ENCODE data around the gene EFEMP1. TPM values are rescaled to one million over a fixed set of nuclear protein-coding genes. Genes with fewer than 3 reads are reported as not detected.

Gene EFEMP1, protein sequence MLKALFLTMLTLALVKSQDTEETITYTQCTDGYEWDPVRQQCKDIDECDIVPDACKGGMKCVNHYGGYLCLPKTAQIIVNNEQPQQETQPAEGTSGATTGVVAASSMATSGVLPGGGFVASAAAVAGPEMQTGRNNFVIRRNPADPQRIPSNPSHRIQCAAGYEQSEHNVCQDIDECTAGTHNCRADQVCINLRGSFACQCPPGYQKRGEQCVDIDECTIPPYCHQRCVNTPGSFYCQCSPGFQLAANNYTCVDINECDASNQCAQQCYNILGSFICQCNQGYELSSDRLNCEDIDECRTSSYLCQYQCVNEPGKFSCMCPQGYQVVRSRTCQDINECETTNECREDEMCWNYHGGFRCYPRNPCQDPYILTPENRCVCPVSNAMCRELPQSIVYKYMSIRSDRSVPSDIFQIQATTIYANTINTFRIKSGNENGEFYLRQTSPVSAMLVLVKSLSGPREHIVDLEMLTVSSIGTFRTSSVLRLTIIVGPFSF
- total RNA-seq = 3,607 and 5,886 TPM in 2 replicates

DNA sequence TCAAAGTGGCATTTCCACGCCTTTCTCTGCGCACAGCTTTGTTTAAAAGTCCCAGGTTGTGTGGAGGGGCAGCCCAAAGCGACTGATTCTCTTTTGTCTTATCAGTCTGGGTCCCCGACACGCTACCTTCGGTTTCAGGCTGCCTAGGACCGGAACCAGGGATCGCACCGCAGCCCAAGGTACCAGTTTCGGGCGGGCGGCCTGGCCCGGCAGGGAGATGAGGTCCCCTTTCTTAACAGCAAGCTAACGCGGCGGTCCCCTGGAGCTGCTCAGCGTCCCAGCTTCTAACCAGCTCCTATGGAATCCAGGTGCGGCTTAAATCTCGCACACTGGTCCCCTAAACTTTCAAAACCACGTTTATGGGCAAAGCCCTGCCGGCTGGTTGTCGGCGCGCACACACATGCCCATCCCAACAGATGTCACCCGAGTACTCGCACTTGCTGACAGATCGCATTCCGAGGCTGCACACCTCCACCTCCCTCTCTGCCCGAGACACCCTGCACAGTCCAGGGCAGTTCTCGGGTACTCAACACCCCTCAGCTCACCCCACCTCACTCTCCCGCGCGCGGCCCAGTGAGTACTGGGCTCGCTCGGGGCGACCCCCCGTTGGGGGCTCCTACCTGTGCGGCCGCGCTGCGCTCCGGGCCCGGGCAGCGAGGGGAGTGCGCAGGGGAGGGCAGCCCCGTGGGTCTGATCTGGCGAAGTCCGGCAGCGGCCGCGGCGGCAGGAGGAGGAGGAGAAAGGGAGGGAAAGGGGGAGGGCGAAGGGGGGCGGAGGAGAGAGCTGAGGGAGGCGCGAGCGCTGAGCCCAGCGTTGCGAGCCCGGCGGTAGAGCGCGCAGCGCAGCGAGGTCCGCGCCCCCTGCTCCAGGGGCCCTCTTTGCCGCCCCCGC lies at the start of gene EFEMP1:
Gene EFEMP1, minus strand, starts transcription at position 692 of the 891 bp plus-strand sequence. CDS start 1,342 bp downstream, outside the sequence.
- DNase-seq (ENCODE audit: low read depth, low spot score) = peak; percentile 61

GRCh38 chr2:55970500-55970899 lies 46.9 kb upstream of the EFEMP1 start:
- no peak for DNase-seq (ENCODE audit: low read depth, low spot score)

DNA sequence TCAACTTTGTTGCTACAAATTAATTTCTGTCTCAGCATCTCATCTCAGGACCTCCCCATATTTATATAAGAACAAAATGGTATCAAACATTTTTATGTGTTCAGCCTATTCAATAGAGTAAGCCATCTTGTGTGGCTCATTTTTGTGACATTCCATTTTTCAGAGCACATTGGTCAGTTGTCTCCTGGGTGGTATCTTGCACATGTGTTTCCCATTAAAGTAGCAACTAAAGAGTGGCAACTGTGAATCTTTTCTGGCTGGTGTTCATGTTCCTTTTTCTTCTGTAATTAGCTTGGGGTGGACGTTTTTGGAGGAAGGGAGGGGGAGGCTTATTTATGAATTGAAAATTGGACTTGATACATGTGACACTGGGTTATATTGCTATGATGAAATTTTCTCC lies 45.4 kb upstream of the EFEMP1 start:
- DNase-seq (ENCODE audit: low read depth, low spot score) = no peak

GRCh38 chr2:55966401-55967118 lies 43.0 kb upstream of the EFEMP1 start:
- peak; percentile 83 for DNase-seq (ENCODE audit: low read depth, low spot score)

DNA sequence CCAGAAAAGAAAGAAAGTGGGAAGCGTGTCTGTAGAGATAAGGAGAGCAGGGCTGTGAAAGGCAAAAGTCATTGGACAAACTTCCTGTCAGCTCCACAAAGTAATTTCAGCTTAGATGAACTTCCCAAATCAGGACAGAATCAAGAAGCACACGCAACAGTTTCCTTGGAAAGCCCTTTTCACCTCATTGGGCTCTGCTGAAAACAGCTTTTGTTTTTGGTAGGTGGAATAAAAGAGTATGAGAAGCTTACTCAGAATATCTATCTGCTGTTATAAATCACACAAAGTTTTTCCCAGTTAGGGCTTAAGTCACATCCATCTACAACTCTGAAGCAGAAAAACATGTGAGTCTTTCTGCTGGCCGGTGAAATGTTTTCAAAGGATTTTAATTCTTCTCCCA lies 42.4 kb upstream of the EFEMP1 start:
- peak; percentile 98 for DNase-seq (ENCODE audit: low read depth, low spot score)

DNA sequence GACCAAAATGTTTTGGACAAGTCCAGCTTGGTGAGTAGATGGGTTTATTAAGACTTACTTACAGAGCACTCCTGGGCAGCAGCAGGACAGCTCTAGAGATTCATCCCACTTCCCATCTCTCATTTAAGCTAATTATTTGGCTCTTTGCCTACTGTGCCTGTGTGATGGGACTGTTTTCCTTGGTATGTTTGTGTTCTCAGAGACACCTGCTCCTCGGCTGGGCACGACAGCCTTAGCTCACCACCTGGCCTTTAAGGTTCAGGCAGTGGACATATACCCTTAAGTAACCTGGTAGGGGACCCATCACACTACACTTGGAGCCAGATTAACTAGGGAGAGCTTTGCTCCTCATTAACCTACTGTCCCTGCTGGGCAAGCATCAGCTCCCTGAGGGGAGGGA lies 41.7 kb upstream of the EFEMP1 start:
- no peak for DNase-seq (ENCODE audit: low read depth, low spot score)

DNA sequence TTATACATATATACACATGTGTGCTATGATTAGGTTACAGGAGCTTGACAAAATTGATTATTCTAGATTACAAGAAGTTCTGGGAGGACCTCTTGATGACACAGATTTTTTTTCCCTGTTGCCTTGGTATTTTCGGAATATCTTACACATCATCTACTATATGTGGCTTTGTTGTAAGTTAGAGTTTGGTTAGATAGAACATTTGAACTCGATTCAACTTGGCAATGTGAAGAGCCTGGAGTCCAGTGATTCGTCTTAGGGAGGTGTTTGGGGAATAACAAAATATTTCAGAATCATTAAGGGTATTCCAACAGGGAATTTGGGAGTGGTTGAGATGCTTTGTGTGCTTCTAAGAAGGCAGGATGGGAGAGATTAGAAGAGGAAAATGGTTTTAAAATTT lies 39.3 kb upstream of the EFEMP1 start:
- no peak for DNase-seq (ENCODE audit: low read depth, low spot score)

DNA sequence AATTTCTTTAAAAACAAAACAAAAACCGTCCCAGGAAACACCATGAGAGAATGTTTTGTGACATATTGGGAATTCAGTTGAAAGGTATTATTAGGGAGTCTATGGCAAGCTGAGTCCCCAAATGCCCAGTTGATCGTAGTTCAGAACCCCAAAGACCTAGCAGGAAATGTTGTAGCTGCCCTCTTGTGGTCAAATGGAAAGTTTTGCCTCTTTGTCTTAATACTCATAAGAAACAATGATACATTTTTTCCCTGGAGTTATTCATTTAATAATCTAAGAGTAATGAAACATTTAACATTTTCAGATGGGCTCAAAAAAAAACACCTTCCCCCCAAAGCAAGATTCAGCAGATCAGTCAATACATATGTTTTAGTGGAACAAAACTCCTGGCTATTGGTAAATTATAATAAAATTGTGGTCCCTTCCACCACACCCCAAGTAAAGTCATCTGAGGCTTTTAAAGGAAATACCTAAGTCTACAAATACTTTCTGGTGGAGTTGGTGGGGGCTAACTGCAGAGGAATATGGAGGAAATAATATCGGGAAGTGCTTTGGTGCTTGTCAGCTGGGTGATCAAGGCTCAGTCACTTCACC lies 37.8 kb upstream of the EFEMP1 start:
- peak; percentile 54 for DNase-seq (ENCODE audit: low read depth, low spot score)

DNA sequence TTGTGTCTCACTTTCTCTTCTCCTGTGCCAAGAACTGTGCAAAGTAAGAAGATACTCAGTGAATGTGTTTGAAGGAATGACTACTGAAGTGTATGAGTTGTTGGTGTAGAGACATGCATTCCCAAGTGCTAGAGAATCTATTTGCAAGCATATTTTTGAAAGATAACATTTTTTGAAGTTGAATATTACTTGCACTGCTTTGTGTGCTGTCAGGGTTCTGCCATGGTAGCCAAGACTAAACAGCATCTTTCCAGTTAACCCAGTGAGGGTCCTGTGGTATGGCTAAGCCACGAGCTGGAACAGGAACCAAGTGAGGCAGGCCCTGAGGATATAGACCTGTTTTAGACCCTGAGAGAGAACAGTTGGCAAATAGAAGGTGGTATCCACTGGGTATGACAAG lies 35.2 kb upstream of the EFEMP1 start:
- no peak for DNase-seq (ENCODE audit: low read depth, low spot score)

DNA sequence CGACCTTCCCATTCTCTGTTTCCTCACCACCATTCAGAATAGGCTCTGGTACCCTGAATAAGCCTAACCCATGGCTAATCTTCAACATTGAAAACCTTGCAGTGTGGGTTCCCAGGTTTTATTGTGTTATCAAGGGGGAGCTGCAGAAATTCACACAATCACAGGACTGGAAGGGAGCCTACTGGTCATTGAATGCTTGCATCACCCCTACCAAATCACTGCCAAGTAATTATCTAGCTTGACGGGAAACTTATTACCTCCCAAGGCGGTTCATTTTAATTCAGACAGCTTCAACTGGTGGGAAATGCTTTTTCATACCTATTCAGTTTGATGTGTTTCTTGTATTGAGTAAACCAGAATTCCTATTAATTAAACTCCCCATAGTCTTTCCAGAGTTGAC lies 33.6 kb upstream of the EFEMP1 start:
- DNase-seq (ENCODE audit: low read depth, low spot score) = no peak

- no peak for DNase-seq (ENCODE audit: low read depth, low spot score)
Observed at GRCh38 chr2:55954306-55955035, 30.9 kb upstream of the EFEMP1 start.

DNA sequence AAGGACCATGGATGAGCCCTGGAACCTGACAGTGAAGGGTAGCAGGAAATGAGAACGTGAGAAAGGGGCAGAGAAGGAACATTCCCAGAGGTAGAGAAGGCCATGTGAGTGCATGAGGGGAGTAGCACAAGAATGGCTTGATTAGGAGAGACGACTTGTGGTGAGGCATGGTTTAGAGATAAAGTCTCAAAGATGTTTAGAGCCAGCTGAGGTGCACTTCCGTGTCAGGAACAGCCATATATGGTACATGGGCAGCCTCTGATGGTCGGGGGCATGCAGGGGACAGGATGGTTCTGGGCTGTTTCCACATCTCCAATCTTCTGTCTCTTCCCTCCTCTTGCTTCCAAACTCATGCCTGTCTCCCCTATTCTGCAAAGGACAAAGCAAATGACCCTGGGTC lies 28.8 kb upstream of the EFEMP1 start:
- DNase-seq (ENCODE audit: low read depth, low spot score) = no peak

DNA sequence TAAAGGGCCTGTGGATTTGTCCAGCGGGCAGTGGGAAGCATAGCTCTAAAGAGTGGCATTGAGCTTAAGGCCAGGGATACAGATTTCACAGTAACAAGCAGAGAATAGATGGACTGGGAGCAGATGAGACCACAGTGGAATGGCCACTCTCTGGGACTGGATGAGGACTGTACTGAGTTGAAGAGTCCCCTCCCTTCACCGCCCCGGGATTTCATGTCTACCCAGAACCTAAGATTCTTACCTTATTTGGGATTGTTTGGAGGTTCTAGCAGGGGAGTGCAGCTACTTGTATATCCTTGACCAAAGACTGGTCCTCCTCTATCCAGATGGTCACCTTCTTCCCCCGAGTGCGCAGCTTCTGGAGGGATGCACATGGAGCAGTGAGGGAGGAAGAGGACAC lies 28.0 kb upstream of the EFEMP1 start:
- DNase-seq (ENCODE audit: low read depth, low spot score) = no peak

DNA sequence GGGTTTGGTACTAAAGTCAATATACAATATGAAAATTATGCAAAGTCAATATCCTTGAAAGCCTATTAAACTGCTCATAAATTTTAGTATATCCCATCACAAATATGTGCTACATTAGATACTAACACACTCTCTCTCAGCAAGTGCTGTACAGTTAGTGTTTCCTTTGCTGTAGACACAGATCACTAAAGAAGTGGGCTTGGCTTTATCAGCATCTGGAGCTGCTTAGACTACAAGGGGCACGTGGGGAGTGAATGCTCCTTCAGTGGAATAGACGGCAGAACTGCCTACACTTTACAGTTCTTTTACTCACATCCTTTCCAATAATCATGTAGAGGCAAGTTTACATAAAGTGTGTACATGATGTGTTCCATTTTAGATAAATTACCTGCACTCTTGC lies 26.0 kb upstream of the EFEMP1 start:
- DNase-seq (ENCODE audit: low read depth, low spot score) = no peak

- DNase-seq (ENCODE audit: low read depth, low spot score) = no peak
Observed at GRCh38 chr2:55949211-55949610, 25.6 kb upstream of the EFEMP1 start.

DNA sequence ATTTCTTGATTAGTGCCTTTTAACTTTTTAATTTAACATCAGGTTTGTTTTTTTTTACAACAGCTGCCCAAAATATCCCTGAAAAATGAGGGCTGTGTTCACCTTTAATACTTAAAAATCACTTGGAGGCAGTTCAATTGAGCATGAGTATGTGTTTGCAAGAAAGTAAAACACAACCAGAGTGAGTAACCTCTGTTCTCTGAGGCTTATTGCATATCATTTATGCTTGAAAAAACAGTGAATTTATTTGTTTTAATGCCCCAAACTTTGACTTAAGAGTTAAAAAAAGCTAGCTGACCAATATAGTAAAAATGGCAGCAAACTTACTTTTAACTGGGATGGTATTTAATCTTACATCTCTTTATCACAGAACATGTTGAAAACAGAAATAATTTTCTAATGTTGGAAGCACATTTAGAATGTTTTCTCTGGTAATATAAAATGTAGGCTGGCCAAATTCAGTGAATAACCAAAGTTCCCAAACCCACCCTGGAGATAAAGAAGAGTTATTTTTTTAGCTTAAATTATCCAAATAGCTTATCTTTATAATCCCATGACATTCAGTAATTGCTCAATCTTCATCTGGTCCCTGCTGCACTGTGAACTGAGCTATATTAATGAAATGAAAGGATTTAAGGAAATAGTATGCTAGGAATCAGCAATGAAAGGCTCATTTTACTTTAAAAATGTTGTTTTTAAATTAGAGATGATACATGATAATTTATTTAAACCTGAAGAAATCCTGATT lies 24.8 kb upstream of the EFEMP1 start:
- DNase-seq (ENCODE audit: low read depth, low spot score) = no peak

DNA sequence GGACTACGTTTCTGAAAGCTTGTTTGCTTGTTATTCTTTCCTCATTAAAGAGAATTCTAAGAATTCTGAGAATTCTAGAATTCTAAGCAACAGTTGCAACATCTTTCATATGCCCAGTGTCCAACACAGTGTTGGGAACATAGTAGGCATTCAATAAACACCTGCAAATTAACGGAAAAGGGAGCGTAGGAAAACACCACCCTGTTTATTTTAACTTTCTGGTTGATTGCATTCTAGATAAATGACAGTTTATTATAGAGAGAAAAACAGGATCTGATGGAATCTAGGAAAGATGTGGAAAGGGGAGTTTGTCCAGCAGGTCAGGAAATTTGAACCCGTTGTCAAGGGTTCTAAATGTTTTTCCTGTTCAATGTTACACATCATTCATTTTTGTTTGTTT lies 24.2 kb upstream of the EFEMP1 start:
- DNase-seq (ENCODE audit: low read depth, low spot score) = no peak

- DNase-seq (ENCODE audit: low read depth, low spot score) = no peak
Observed at GRCh38 chr2:55946793-55947192, 23.2 kb upstream of the EFEMP1 start.

DNA sequence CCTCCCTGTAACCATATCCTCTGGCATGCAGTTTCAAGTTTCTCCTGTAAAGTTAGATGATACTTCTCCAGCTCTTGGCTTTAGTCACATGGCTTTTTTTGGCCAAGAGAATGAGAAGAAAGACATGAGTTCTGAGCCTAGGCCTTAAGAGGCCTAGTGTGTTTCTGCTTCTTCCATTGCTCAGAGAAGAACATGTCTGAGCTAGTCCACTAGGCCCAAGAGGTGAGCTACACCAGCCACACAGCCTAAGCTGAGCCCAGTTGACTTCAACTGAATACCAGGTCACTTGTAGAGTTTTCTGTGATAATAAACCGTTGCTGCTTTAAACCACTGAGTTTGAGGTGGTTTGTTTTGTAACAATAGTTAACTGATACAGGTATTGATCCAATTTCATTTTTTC lies 19.9 kb upstream of the EFEMP1 start:
- no peak for DNase-seq (ENCODE audit: low read depth, low spot score)

- no peak for DNase-seq (ENCODE audit: low read depth, low spot score)
Observed at GRCh38 chr2:55936351-55936750, 12.8 kb upstream of the EFEMP1 start.

Measured in pulmonary artery endothelial cell (primary cell).